ENCODE measurements around the gene EDIL3.

DNA sequence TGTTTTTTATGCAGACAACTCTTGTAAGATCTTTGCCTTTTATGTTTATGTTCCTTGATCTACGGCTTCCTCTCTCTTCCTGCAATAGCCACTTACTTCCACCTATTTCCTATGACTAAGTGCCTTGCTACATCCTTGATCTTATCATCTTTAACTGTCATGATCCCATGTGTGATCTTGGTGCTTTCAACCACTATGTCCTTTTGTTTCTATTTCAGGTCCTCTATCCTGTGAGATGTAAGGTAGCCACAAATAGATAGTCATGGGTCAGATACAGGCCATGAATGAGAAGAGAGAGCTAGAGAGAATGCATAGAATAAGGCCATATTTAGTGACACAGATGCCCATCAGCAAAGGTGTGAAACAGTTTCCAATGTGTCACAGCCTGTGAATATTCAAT, 420.4 kb downstream of the EDIL3 start:
- TF ChIP-seq, protein P1, sequence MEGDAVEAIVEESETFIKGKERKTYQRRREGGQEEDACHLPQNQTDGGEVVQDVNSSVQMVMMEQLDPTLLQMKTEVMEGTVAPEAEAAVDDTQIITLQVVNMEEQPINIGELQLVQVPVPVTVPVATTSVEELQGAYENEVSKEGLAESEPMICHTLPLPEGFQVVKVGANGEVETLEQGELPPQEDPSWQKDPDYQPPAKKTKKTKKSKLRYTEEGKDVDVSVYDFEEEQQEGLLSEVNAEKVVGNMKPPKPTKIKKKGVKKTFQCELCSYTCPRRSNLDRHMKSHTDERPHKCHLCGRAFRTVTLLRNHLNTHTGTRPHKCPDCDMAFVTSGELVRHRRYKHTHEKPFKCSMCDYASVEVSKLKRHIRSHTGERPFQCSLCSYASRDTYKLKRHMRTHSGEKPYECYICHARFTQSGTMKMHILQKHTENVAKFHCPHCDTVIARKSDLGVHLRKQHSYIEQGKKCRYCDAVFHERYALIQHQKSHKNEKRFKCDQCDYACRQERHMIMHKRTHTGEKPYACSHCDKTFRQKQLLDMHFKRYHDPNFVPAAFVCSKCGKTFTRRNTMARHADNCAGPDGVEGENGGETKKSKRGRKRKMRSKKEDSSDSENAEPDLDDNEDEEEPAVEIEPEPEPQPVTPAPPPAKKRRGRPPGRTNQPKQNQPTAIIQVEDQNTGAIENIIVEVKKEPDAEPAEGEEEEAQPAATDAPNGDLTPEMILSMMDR (IDR thresholded peaks at IDR 0.05): no peak
- TF ChIP-seq POLR2A (IDR thresholded peaks at IDR 0.05): no peak
